Astrocyte of the hippocampus (primary cell): ENCODE data around the gene TRIM52.
"Not testable (repeated sequence)": the region's sequence is repeated elsewhere in the genome, so short reads cannot be mapped to it uniquely, and the experiment has no call there.

Experiments used
- DNase-seq: peaks from one replicate; pipeline ENCODE4 v3.0.0; 2011; ENCODE audit warnings: low read depth, low spot score

TRIM52 gene

DNA sequence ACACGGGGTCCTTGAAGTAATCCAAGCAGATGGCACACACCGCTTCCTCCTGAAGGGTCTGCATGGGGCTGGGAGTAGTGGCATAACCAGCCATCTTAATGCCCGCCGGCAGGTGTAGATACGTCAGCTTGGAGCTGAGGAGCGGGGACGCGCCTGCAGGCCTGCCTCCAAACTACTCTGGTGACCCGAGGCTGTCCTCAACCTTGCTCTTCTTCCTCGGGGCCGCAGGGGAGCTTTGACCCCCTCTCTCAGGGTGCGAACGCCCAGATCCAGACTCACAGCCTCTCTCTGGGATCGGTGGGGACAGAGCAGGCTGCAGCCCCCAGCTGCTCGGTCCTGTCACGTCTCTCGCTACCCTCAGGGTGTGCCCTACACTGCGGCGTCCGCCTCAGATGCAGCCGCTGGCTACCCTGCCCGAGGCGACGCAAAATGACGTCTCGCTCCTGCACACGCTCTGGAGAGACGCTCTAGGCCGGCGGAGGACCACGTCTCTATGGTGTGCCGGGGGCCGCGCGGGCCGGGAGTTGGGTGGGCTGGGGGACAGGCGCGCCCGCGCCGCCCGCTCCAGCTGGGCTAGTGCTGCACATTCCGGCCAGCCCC lies at the start of gene TRIM52:
Gene TRIM52, minus strand, starts transcription at position 424 of the 600 bp plus-strand sequence. Its CDS starts 330 bp downstream, at position 94.
- peak; percentile 94 for DNase-seq

DNA sequence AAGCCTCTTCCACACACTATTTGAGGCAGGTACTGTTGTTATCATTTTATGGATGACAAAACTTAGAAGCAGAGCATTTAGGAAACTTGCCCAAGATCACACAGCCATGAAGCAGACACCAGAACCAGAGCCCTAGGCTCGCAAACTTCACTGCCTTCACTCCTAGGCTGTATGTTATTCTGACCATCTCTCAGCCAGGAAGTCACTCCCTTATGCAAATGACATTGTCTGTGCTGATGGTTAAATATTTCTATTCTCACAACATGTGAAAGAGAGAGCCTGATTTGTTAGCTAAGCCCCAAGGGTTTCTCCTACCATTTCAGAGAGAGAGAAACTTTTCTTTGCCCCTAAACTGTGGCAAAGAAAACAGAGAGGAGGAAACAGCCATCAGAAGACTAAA lies 26.4 kb upstream of the TRIM52 start:
- DNase-seq = not testable (repeated sequence)

DNA sequence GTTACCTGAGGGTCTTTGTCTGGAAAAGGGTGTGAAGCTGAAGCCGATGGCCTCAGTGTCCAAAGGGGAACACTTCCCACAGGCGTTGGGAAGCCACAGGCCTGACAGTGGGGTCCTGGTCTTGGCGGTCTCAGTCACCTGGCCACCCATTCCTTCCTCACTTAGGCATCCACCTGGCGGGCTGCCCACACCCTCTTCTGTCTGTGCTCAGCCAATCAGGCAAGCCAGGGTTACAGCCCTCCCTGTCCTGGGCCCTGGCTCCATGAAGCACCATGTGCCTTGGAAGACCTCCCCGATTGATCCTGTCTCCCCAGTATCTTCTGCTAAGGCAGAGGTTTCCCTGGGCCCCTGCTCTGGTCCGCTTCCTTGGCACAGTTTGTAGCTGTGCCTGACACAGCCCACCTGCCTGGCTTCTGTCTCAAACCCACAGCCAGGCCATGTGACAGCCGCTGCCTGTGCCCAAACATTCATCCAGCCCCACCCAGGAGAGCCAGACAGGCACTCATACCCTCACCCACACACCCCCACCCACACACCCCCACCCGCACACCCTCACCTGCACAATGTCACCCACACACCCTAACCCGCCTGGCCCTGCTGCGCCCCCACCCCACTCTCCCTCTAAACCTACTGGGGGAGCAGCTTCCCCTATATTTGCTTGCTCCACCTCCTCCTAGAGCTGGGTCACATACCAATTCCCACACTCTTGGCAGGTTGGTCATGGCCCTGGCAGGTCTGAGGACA lies 25.2 kb upstream of the TRIM52 start:
- not testable (repeated sequence) for DNase-seq

DNA sequence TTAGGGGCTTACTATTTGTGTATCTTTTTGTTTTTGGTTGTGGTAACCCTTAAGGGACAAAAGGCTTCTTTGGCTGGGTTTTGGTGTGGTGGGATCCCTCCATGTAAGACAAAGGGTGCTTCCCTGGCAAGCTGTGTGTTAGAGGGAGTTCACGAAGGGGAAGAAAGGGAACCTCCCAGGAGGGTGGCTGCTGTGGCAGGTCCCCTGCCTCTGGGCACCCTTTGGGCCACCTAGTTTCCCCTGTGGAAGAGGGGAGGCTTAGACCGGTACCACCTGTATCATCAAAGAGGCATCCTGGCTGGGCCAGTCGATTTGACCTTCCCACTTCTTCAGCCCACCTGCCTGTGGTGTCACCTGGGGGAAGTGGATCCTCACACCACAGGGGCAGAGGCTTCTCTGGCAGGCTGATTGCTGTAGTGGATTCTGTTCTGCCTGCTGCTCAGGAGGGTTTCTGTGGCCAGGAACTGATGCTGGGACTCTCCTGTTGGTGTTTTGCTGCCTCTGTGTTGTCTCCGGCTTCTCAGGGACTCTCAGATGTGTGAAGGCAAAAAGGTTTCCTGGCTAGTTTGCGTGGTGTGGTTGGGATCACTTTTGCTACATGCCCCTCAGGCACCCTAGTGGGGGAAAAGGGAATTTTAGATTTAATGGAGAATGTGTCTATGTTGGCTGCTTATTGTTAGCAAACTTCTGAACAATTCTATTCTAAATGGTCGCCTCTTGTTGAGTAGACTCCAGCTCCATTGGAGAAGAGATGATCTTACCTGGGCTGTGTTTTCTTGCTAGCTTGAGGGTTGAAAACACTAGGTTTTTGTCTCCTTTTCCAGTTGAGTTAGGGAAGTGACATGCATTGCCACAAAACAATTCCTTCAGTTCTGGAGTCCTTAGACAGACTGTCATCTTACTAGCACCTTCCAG lies 23.2 kb upstream of the TRIM52 start:
- not testable (repeated sequence) for DNase-seq

DNA sequence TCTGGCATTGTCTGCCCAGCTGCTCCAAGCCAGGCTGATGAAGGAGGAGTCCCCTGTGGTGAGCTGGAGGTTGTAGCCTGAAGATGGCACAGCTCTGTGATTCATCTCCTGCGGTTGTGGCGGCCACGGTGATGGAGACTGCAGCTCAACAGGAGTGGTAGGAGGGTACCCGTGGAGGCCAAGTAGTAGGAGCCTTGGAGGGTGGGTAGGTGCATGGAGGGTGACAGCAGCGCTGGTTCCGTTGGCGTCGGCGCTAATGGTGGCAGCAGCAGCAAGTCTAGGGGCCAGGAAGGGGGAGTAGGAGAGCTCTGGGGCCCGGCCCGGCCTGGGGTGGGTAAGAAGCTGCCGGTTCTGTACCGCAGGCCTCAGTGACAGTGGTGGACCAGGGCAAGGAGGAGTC lies 22.4 kb upstream of the TRIM52 start:
- no peak for DNase-seq

DNA sequence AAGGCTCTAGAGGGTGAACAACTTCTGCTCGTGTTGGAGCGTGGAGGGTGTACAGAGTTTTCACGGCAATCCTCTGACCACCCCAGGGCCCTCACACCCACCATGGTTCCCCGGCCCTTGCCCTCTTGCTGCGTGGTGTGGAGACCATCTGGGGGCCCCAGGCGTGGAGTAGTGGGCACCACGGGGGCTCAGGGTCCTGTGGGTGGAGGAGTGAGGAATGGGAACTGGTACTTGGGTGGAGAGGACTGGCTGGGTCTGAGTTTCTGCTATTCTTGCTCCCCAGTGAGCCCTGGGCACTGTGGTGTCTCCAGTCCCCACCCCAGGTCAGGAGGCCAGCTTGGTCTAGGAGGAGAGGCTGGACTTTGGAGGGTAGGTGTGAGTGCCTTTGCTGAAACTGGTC lies 21.9 kb upstream of the TRIM52 start:
- no peak for DNase-seq

DNA sequence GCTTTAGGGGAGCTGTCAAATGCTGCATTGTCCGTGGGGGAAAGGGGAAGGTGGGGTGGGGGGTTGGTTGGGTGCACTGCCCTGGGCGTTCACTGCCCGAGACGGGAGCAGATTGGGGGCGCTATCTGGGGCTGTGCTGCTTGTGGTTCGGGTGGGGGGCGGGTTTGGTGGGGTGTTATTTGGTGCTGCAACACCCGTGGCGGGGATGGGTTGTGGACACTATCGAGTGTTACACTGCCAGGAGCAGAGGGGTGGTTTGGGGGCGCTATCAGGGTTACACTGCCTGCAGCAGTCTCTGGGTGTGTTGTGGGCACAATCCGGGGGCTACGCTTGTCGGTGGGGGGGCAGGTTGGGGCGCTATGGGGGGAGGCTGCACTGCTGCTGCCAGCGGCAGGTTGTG lies 21.5 kb upstream of the TRIM52 start:
- not testable (repeated sequence) for DNase-seq

DNA sequence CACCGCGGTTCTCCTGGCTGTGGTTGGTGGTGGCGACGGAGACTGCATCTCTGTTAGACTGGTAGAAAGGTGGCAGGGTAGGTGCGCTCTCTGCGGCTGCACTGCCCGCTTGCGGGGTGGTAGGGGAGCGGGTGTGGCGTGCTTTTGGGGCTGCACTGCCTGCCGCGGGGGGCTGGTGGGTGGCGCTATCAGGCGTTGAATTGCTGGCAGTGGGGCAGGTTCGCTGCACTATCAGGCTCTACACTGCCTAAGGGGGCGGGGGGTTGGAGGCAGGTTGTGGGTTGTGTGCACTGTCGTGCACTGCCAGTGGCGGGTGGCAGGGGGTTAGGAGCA lies 21.0 kb upstream of the TRIM52 start:
- DNase-seq = no peak

DNA sequence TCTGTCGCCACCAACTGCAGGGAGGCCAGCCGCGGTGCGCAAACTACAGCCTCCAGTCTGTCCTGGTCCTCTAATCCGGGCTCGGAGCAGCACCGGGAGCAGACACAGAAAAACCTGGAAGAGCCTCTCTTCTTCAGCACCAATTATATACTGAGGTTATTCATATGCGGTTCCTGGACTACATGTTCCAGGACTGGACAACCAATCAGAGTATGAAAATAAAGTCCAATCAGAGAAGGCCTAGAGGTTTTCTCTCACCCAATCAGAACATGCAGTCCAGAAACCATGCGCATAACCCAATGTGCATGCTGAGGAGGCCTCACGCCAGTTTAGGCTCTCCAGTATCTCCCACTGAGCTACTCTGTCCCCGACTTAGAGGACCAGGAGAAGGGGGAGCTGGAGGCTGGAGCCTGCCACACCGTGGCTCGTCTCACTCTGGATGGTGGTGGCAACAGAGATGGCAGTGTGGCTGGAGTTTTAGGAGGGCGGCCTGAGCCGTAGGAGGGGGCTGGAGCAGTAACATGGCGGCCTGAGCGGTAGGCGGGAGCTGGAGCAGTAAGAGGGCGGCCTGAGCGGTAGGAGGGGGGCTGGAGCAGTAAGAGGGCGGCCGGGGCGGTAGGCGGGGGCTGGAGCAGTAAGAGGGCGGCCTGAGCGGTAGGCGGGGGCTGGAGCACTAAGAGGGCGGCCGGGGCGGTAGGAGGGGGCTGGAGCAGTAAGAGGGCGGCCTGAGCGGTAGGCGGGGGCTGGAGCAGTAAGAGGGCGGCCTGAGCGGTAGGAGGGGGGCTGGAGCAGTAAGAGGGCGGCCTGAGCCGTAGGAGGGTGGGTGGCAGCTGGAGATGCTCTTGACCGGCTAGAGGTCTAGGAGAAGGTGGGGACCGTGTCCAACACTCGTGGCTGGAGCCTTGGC lies 20.4 kb upstream of the TRIM52 start:
- DNase-seq = no peak

DNA sequence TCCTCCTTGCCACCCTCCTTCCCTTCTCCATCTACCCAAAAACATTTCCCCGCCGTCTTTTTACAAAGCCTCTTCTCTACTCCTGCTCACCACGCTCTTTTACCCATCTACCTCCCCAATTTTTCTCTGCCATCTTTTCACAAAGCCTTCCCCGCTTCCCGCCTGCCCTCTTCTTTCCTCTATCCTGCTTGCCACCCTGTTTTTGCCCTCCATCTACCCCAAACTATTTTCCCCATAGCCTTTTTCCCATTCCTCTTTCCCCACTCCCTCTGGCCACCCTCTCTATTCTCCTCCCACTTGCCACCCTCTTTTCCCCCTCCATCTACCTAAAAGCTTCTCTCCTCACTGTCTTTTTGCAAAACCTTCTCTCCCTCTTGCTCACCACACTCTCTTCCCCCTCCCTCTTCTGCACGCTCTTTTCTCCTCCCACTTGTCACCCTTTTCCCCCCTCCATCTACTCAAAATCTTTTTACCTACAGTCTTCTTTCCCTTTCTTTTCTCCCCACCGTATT lies 19.4 kb upstream of the TRIM52 start:
- DNase-seq = no peak

DNA sequence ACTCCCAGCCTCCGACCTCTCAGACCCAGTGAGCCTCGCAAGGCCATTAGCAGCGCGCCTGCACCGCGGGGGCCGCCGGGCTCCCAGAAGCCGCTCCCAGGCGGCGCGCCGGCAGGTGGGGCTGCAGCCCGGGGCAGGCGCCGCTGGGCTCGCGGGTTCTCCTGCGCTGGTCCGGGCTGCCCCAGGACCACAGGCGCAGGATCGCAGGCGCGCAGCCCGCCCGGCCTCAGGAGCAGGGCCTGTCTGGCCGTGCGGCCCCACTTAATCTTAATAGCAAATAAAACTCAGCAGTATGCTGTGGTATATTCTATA lies 12.4 kb upstream of the TRIM52 start:
- DNase-seq = peak; percentile 40

DNA sequence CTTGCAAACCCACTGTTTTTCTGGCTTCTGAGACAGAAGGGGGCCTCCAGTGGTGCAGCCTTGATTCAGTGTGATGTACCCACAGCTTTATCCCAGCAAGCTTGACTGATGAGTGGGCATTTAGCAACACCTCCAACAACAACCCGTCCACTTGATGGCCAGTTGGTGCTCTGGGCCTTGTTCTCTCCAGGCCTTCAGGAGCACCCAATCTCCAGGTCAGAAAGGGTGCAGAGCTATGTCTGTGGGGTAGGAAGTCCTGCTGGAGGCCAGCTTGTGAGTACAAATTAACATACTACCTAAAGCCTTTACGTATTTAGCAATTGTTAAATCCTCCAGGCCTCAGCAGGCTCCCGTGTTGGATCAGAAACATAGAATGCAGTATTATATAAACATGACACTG lies 10.1 kb upstream of the TRIM52 start:
- no peak for DNase-seq

DNA sequence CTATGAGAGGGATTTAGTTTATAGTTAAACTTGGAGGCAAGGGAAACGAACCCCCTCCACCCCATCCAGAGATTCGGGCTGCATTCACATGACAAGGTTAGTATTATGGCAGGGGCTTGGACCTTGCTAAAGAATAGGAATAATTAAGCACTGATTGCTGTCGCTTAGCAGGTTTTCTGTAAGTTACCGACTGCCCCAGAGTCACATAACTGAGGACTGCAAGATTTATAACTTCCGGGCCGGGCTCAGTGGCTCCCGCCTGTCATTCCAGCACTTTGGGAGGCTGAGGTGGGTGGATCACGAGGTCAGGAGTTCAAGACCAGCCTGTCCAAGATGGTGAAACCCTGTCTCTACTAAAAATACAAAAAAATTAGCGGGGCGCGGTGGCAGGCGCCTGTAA lies 7.0 kb upstream of the TRIM52 start:
- DNase-seq = not testable (repeated sequence)

DNA sequence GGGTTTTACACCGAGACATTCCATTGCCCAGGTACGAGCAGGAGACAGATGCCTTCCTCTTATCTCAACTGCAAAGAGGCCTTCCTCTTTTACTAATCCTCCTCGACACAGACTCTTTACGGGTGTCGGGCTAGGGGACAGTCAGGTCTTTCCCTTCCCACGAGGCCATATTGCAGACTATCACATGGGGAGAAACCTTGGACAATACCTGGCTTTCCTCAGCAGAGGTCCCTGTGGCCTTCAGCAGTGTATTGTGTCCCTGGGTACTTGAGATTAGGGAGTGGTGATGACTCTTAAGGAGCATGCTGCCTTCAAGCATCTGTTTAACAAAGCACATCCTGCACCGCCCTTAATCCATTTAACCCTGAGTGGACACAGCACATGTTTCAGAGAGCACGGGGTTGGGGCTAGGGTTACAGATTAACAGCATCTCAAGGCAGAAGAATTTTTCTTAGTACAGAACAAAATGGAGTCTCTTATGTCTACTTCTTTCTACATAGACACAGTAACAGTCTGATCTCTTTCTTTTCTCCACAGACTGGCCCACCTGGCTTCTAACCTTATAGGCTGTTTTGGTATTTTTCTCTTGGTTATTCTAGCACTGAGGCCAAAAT lies 6.5 kb upstream of the TRIM52 start:
- DNase-seq = not testable (repeated sequence)

DNA sequence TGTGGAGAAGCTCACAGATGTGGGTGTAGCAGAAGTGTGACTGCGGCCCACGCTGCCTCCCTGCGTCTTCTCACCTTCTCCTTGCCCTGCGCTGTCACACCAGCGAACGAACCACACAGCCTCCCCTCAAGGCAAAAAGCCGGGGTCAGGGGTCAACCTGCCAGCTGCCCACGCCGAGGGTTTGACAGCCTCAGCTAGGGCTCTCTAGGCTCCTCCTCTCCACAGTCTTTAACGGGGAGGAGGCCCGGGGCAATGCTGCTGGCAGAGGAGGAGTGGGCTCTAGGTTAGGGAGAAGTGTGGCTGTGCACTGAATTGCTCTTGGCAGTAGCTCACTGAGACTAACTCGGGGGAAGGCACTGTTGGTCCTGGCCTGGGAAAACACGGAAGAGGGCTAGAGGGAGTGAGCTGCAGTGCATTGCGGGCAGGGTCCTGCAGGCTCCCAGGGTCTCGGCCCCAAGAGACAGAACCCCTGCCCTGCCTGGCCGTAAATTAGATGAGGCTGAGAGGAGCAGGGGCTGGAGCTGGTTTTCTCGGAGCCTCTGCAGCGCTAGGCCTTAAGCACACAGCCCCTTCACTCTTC lies 4.2 kb upstream of the TRIM52 start:
- no peak for DNase-seq

DNA sequence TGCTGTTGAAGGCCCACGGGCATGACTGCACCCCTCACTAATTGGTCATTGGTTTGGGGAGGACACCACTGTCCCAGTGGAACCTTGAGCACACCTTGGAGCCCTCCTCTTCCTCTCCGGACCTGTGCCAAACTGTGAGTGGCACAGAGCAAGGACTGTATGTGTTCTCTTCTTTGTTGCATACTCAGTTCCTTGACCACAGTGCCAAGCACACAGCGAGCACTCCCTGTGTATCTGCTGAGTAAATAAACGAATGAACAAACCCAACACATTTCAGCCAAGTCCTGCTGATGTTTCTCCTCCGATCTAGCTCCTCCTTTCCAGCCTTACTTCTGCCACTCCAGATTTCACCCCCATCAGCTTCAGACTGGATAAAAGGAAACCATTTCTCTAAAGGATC lies 2.7 kb upstream of the TRIM52 start:
- DNase-seq = no peak

DNA sequence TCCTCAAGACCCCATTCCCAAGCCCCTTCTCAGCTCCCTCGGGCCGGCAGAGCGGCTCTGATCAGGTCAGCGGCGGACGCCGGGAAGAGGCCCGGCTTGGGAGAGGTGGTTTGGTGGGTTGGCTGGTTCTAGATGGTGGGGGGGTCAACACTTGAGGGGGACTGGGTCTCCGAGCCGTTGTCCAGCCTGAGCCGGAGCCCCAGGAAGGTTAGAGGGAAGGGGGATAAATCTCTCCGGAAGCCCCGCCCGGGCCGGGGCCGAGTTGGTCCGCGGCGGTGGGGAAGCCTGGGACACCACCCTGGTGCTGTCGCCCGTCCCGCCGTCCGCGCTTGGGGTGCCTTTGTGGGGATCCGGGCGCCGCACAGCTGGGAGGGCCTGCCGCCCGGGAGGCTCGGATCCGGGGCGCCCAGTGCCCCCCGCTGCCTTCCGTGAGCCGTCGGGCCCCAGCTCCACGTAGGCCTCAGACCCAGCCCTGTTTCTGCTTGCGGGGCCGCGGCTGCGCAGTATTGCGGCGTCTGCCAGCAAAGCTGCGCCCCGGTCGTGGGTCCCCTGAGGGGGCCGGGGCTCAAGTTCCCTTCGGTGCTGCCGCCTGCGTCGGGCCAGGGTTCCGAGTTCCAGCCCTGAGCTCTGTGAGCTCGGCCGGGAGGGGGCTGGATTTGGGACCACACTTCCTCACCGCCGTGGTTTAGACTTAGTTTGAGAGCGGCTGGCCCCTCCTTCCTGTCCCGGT lies 542 bp upstream of the TRIM52 start:
- peak; percentile 85 for DNase-seq

DNA sequence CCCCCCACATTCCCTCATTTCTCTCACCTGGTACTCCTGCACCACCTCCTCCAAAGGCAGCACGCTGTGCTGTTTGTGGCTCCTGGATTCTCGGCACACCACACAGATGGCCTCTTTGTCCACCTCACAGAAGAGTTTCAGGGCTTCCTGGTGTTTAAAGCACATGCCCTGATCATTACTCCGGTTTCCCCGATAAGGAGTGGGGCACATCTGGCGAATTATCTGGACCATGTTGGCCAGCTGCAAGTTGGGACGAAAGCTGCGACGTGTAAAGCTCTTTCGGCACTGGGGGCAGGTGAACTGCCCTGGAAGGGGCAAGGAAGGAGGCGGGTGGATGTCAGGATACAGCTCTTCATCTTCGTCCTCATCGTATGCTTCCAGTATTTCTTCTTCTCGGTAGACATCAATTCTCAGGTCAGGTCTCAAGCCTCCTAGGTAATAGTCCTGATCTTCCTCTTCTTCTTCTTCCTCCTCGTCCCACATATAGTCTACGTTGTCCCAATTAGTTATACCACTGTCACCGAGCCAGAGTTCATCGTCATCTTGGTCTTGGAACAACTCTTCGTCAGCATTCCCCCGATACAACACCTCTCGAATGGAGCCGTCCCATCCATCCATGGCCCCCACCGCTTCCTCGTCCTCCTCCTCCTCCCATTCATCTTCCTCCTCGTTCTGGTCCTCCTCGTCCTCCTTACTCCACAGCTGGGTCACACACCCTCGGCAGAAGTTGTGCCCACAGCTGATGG lies 796 bp downstream of the TRIM52 start:
- no peak for DNase-seq

DNA sequence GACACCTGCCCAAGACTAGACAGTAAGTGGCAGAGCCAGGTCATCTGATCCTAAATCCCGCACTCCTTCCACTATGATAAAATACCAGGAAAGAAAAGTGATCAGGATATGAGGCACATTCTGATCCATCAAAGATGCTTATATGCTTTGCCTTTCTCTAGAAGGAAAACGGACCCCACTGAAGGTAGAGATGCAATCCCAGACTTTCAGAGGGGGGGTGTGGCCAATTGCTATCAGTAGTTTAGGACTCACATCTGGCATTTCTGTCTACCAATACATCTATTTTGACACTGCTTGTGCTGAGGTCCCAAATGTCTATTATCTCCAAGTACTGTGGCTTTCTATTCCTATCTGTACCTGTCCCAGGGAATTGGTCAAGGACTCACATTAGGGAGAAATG lies 1.7 kb downstream of the TRIM52 start:
- DNase-seq = no peak
